Left colon (tissue), 2 donors: ENCODE measurements around the gene EIF2B4. TPM values are rescaled to one million over a fixed set of nuclear protein-coding genes. Genes with fewer than 3 reads are reported as not detected.

Source experiments
- ATAC-seq: fragments of 200-7000 bp; cut with Tn5 transposase; one replicate; pipeline ENCODE4 v1.9.1; 2020; ENCODE audit warnings: mild to moderate bottlenecking, moderate library complexity
- DNase-seq, 2 donors: peaks; one replicate each; pipeline ENCODE4 v3.0.0-alpha.2; 2020
- intact Hi-C, 2 donors: fragments of 100-400 bp; cut with DNase I in 1 of 2; cut with micrococcal nuclease in 1 of 2; formaldehyde crosslinking; loops; one replicate each; pipeline versions ENCODE4 v1.11.2 to v1.14.0; 2022; cut with DNase I, micrococcal nuclease
- long read RNA-seq: library from polyadenylated mRNA; unstranded; transcript quantifications from one replicate; pipeline ENCODE4 v2.0.0, GENCODE V29; 2021
- total RNA-seq, 2 donors: library from RNA; stranded (reverse); fragmentation: NEBNext Ultra II Directional; extraction: Animal tissue kit (Norgen Biotek cat#: 25700); gene quantifications; one replicate each; pipeline ENCODE4 v1.2.1, GENCODE V29; 2021
- donor health status: DM: no; HTN: no; CAD: no.
- donor health status: DM: yes; HTN: yes; CAD: no.

Gene EIF2B4
- total RNA-seq: 10 to 100 TPM; 33.2 to 36.6 TPM
- long read RNA-seq, transcript EIF2B4-205 (13 exons, 1,608 nt): minor isoform, 32 of 107 reads
- long read RNA-seq, transcript EIF2B4-201 (13 exons, 1,792 nt): major isoform, 53 of 107 reads
- long read RNA-seq, partial matches to known transcripts: 2 of 107 reads
- long read RNA-seq, other reads (novel, unspliced or antisense): 13 of 107 reads

GRCh38 chr2:27370026-27370815 is at the start of gene EIF2B4, which contains the start of gene SNX17:
TSS of gene EIF2B4 (minus strand) at chr2:27370338. CDS start at chr2:27370314, 24 bp downstream.
TSS of gene SNX17 (plus strand) at chr2:27370616. CDS start at chr2:27370744, 128 bp downstream.
- intact Hi-C loops: no loop called here
- DNase-seq: peak; percentile 99

GRCh38 chr2:27416151-27416550 is 46.0 kb upstream of the EIF2B4 start:
- DNase-seq (no peak), ATAC-seq (no peak)
- intact Hi-C loops: no loop called here

More at GRCh38 chr2:27370026-27370815, at the start of gene EIF2B4, which contains the start of gene SNX17:
- peak; percentile 87 for ATAC-seq

GRCh38 chr2:27412419-27413152 is 42.4 kb upstream of the EIF2B4 start:
- no peak for ATAC-seq

GRCh38 chr2:27409321-27410073 is 39.4 kb upstream of the EIF2B4 start, which contains the start of gene PPM1G:
TSS of gene PPM1G (minus strand) at chr2:27409591. CDS start at chr2:27409422, 169 bp downstream.
- intact Hi-C loops: no loop called here
- DNase-seq (peak; percentile 93 to 99), ATAC-seq (peak; percentile 97)

More at GRCh38 chr2:27412419-27413152, 42.4 kb upstream of the EIF2B4 start:
- DNase-seq: no peak
- intact Hi-C loops: no loop called here

GRCh38 chr2:27408601-27409320 is 38.6 kb upstream of the EIF2B4 start:
- intact Hi-C loops: no loop called here
- ATAC-seq (peak; percentile 52), DNase-seq (peak in 1 of 2 donors; percentile 42)

- ATAC-seq (no peak), DNase-seq (peak in 1 of 2 donors; percentile 24)
- intact Hi-C loops: no loop called here
Measured at GRCh38 chr2:27407798-27408491, 37.8 kb upstream of the EIF2B4 start.

- no peak for DNase-seq
- ATAC-seq: no peak
- intact Hi-C loops: no loop called here
Measured at GRCh38 chr2:27400348-27401135, 30.4 kb upstream of the EIF2B4 start.

GRCh38 chr2:27398962-27399361 is 28.8 kb upstream of the EIF2B4 start:
- intact Hi-C loops: no loop called here
- ATAC-seq (no peak), DNase-seq (no peak)

- intact Hi-C loops: no loop called here
- DNase-seq (no peak), ATAC-seq (no peak)
Measured at GRCh38 chr2:27393225-27393624, 23.1 kb upstream of the EIF2B4 start.

- DNase-seq: no peak
- no peak for ATAC-seq
- intact Hi-C loops: no loop called here
Measured at GRCh38 chr2:27390822-27391679, 20.9 kb upstream of the EIF2B4 start.

- ATAC-seq (no peak), DNase-seq (no peak)
- intact Hi-C loops: no loop called here
Measured at GRCh38 chr2:27381577-27382181, 11.5 kb upstream of the EIF2B4 start.

- intact Hi-C loops: no loop called here
- DNase-seq: peak; percentile 97 to 98
- peak; percentile 81 for ATAC-seq
Measured at GRCh38 chr2:27380626-27381545, 10.7 kb upstream of the EIF2B4 start, which contains the start of gene ZNF513. TSS of gene ZNF513 (minus strand) at chr2:27380734. CDS start at chr2:27380526, 208 bp downstream.

- DNase-seq: peak; percentile 78 to 82
Measured at GRCh38 chr2:27379836-27380625, 9.9 kb upstream of the EIF2B4 start.

More at GRCh38 chr2:27379836-27380625, 9.9 kb upstream of the EIF2B4 start:
- intact Hi-C loops: no loop called here
- peak; percentile 54 for ATAC-seq
